Osteoblast (primary cell): Measurements from ENCODE around the gene CHN1. TPM values are rescaled to one million over a fixed set of nuclear protein-coding genes. Genes with fewer than 3 reads are reported as not detected.

ENCODE experiments used
- DNase-seq: peaks from one replicate; pipeline ENCODE4 v3.0.0; 2011; ENCODE audit warnings: low spot score, mixed read lengths; ENCODE audit not compliant: insufficient read length; ENCODE audit errors: missing footprints
- H2AFZ ChIP-seq: 2 replicates; pipeline ENCODE4 v1.6.0; 2011; ENCODE audit warnings: mild to moderate bottlenecking, low read length
- H3K27ac ChIP-seq: 2 replicates; pipeline ENCODE4 v1.5.1; 2011; ENCODE audit warnings: mild to moderate bottlenecking, low read depth, low read length, moderate library complexity
- H3K27me3 ChIP-seq: 2 replicates; pipeline ENCODE4 v1.6.0; 2012; ENCODE audit warnings: mild to moderate bottlenecking, control low read depth, inconsistent platforms, low read length, moderate library complexity; ENCODE audit not compliant: insufficient read depth
- H3K36me3 ChIP-seq: 2 replicates; pipeline ENCODE4 v1.5.1; 2011; ENCODE audit warnings: mild to moderate bottlenecking, low read length, control low read depth, moderate library complexity; ENCODE audit not compliant: insufficient read depth
- H3K4me1 ChIP-seq: 2 replicates; pipeline ENCODE4 v1.5.1; 2011; ENCODE audit warnings: mild to moderate bottlenecking, low read length, control low read depth, moderate library complexity; ENCODE audit not compliant: insufficient read depth
- H3K4me2 ChIP-seq: 2 replicates; pipeline ENCODE4 v1.6.0; 2011; ENCODE audit warnings: mild to moderate bottlenecking, low read length; ENCODE audit not compliant: insufficient read depth
- H3K4me3 ChIP-seq: fragments of 200-600 bp; sonication (generic); 3 replicates; pipeline ENCODE4 v1.5.1; 2012; ENCODE audit warnings: mild to moderate bottlenecking, low read length, inconsistent platforms; ENCODE audit not compliant: insufficient read depth
- H3K79me2 ChIP-seq: 2 replicates; pipeline ENCODE4 v1.6.0; 2012; ENCODE audit warnings: mild to moderate bottlenecking, low read length, control low read depth, inconsistent platforms; ENCODE audit not compliant: insufficient read depth
- H3K9me3 ChIP-seq: 2 replicates; pipeline ENCODE4 v1.5.1; 2011; ENCODE audit warnings: low read depth, low read length, control low read depth
- H4K20me1 ChIP-seq: 2 replicates; pipeline ENCODE4 v1.6.0; 2012; ENCODE audit warnings: mild to moderate bottlenecking, low read length, control low read depth; ENCODE audit not compliant: insufficient read depth
- CTCF ChIP-seq: IDR thresholded peaks from 2 replicates; pipeline ENCODE4 v1.5.1; 2011; ENCODE audit warnings: mild to moderate bottlenecking, low read depth, low read length, moderate library complexity; ENCODE audit errors: extremely low read depth
- total RNA-seq: library from RNA; depleted of rRNA; stranded (reverse); fragments of >200 nt; gene quantifications from 2 replicates; pipeline ENCODE4 v1.2.3, GENCODE V29; 2012

The CHN1 gene
- total RNA-seq, 1 donor = 33.7 TPM

DNA sequence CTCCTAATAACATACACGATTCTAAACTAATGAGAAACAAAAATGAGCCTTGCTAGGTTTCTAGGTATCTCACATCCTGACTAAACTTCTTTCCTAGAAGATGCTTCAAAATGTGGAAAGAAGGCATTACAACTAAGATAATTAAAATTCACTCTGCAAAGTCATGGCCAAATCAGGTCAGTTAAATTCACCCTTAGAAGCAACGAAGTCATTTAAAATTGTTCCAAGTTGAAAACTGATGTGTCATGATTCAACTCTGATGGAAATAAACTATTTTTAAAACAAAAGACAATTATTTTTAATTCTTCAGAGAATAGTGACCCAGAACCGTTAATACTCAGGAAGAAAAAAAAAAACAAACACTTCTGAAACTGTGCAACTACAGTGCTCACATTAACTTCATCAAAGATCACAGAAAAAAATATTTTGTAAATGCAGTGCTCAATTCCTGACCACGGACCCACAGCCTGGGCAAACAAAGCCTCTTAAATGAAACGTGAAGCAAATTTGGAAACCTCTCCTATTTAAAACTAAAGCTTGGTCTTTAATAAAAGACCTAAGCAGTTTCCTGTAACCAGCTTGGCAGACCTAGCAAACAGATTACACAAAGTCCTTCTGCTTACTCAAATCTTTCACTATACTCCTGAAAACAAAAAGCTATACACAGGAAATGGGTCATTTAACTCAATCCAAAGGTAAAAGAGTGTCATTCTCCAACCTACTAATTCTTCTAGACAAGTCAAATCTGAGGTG, 39.0 kb downstream of the CHN1 start:
- H3K4me3 ChIP-seq = no peak overlapping the region
- DNase-seq = peak; percentile 83
- peaks cover 15% of the 10 kb centered on the region for H3K4me1 ChIP-seq
- no peaks in the 10 kb centered on the region for H4K20me1 ChIP-seq
- H3K79me2 ChIP-seq = no peaks in the 10 kb centered on the region
- H3K9me3 ChIP-seq = no peaks in the 10 kb centered on the region
- peak overlapping the region; percentile 63 for H3K4me2 ChIP-seq
- TF ChIP-seq CTCF = no peak
- H3K27ac ChIP-seq = peak overlapping the region; percentile 53
- peak overlapping the region; percentile 87 for H2AFZ ChIP-seq
- H3K27me3 ChIP-seq = no peaks in the 10 kb centered on the region
- no peaks in the 10 kb centered on the region for H3K36me3 ChIP-seq

DNA sequence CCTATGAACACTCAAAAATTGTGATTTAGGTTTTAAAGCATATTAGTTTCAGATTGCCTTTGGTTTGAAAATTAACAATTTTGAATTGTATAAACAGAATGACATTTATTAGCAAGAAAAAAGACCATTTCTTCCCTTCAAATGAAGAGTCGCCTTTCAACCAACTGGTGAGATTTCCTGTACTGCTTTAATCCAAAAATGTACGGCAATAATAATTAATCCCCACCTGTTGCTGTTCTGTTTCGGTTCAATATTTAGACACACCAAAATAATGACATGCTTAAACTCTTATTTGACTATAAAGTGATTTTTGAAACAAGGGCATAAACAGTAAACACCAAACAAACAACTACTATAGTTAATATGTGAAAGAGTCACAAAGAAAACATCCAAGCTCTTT, 39.6 kb downstream of the CHN1 start:
- Histone ChIP-seq H3K27me3 (no peaks in the 10 kb centered on the region), H3K79me2 (no peaks in the 10 kb centered on the region), H2AFZ (peak overlapping the region; percentile 87), H3K27ac (no peak overlapping the region), H3K4me2 (no peak overlapping the region), H4K20me1 (no peaks in the 10 kb centered on the region), H3K36me3 (no peaks in the 10 kb centered on the region), H3K4me1 (peaks cover 15% of the 10 kb centered on the region), H3K9me3 (no peaks in the 10 kb centered on the region), H3K4me3 (no peak overlapping the region)
- DNase-seq = no peak
- TF ChIP-seq CTCF = no peak

- Histone ChIP-seq H3K79me2 (no peaks in the 10 kb centered on the region), H3K27ac (no peak overlapping the region), H3K4me2 (no peak overlapping the region), H3K9me3 (no peaks in the 10 kb centered on the region), H2AFZ (peak overlapping the region; percentile 60), H3K4me3 (no peak overlapping the region), H3K4me1 (peaks cover 15% of the 10 kb centered on the region), H3K27me3 (no peaks in the 10 kb centered on the region), H4K20me1 (no peaks in the 10 kb centered on the region), H3K36me3 (no peaks in the 10 kb centered on the region)
- no peak for DNase-seq
- TF ChIP-seq CTCF = no peak
These were observed 40.8 kb downstream of the CHN1 start for GRCh38 chr2:174964404-174964803.

DNA sequence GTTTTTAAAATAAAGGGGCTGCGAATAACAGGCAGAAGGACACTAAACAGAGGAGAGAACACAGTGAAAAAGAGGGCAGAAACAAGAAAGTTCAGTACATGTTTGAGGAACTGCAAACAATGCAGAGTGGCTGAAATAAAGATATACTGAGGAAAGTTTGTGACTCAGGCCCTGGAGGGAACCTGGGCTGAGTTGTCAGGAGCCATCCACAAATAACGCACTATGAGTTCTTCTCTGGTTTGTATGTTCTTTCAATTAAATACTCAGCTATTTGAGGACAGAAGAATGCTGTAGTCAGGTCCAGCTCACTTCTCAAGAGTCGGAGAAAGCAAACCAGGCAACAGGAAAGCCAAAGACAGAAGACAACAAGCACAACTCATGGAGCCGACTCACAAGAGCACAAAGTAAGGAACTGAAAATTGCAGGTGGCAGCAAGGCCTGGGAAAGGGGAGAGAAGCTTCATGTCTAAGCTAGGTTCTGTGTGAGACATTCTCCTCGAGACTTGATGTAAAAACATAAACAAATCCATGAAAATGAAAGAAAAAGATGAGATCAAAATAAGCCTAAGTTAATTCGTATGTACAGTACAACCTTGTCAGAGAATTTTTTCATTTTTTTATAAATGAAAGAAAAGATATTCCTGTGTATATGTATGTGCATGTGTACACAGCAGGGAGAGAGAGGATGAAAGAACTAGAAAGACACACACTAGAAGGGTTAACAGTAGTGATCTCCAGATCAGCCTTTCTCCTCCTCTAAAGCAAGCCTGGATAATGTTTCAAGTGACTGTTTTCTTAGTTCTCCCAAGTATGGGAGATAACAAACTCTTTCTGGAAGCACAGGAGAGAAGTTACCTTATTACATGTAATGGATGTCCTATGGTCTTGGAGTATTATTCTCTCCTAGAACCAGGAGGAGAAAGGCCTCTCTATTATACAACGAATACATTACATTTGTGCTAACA, 41.5 kb downstream of the CHN1 start:
- Histone ChIP-seq H4K20me1 (no peaks in the 10 kb centered on the region), H3K4me2 (no peak overlapping the region), H3K36me3 (no peaks in the 10 kb centered on the region), H3K27me3 (no peaks in the 10 kb centered on the region), H3K9me3 (no peaks in the 10 kb centered on the region), H3K4me1 (peaks cover 15% of the 10 kb centered on the region), H3K4me3 (no peak overlapping the region), H2AFZ (peak overlapping the region; percentile 60), H3K79me2 (no peaks in the 10 kb centered on the region), H3K27ac (no peak overlapping the region)
- DNase-seq = no peak
- TF ChIP-seq CTCF = no peak
